Left ventricle myocardium inferior (tissue), 1 donor: Measurements from ENCODE around the gene ZNF280D. TPM values are rescaled to one million over a fixed set of nuclear protein-coding genes. Genes with fewer than 3 reads are reported as not detected.

Experiments used
- DNase-seq: peaks from one replicate; pipeline ENCODE4 v3.0.0-alpha.2; 2020
- H3K27ac ChIP-seq: fragments of 200-600 bp; replicated peaks from 2 replicates; pipeline ENCODE4 v1.8.0; 2021
- H3K27me3 ChIP-seq: fragments of 200-600 bp; 2 replicates; pipeline ENCODE4 v1.8.0; 2021; ENCODE audit warnings: low read depth
- H3K36me3 ChIP-seq: fragments of 200-600 bp; 2 replicates; pipeline ENCODE4 v1.8.0; 2021
- H3K4me1 ChIP-seq: fragments of 200-600 bp; 2 replicates; pipeline ENCODE4 v1.8.0; 2021
- H3K4me3 ChIP-seq: fragments of 200-600 bp; 2 replicates; pipeline ENCODE4 v1.8.0; 2021; ENCODE audit warnings: mild to moderate bottlenecking, moderate library complexity
- H3K9me3 ChIP-seq: fragments of 200-600 bp; replicated peaks from 2 replicates; pipeline ENCODE4 v1.8.0; 2021
- intact Hi-C: fragments of 100-400 bp; cut with micrococcal nuclease; formaldehyde crosslinking; loops from one replicate; pipeline ENCODE4 v1.11.0; 2022
- total RNA-seq: library from RNA; stranded (reverse); fragmentation: NEBNext Ultra II Directional; extraction: Animal tissue kit (Norgen Biotek cat#: 25700); gene quantifications from one replicate; pipeline ENCODE4 v1.2.1, GENCODE V29; 2021
- TF ChIP-seq, protein P1 (sequence below): fragments of 200-600 bp; IDR thresholded peaks from 2 replicates; pipeline ENCODE4 v1.8.0; 2021; ENCODE audit warnings: antibody characterized with exemption, mild to moderate bottlenecking, borderline replicate concordance
- donor health status: DM: no; HTN: yes; CAD: no; lungs with severe emphysema.

ZNF280D gene
- total RNA-seq, 1 donor from 2014 or later = 22.0 TPM

DNA sequence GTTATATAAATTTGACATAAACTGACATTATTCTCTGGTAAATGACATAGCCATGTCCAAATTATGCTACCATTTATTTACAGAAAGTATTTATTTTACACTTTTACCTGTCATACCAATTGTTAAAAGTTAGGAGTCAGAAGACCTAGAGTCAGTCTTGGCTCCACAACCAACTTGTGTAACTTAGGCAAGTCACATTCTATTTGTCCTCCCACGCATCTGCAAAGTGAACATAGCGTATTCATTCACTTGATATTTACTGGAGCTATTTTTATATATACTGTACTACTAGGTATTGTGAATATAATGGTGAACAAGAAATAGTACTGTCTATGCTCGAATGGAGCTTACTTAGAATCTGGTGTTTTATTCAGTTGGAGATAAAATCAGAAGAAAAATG, 78.7 kb downstream of the ZNF280D start:
- Histone ChIP-seq H3K36me3 (peaks cover 42% of the 10 kb centered on the region), H3K27ac (no peak overlapping the region), H3K9me3 (no peaks in the 10 kb centered on the region), H3K4me3 (no peak overlapping the region), H3K4me1 (no peaks in the 10 kb centered on the region), H3K27me3 (no peaks in the 10 kb centered on the region)
- no peak for DNase-seq
- TF ChIP-seq, protein P1, sequence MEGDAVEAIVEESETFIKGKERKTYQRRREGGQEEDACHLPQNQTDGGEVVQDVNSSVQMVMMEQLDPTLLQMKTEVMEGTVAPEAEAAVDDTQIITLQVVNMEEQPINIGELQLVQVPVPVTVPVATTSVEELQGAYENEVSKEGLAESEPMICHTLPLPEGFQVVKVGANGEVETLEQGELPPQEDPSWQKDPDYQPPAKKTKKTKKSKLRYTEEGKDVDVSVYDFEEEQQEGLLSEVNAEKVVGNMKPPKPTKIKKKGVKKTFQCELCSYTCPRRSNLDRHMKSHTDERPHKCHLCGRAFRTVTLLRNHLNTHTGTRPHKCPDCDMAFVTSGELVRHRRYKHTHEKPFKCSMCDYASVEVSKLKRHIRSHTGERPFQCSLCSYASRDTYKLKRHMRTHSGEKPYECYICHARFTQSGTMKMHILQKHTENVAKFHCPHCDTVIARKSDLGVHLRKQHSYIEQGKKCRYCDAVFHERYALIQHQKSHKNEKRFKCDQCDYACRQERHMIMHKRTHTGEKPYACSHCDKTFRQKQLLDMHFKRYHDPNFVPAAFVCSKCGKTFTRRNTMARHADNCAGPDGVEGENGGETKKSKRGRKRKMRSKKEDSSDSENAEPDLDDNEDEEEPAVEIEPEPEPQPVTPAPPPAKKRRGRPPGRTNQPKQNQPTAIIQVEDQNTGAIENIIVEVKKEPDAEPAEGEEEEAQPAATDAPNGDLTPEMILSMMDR = no peak
- intact Hi-C loops = no loop called here

DNA sequence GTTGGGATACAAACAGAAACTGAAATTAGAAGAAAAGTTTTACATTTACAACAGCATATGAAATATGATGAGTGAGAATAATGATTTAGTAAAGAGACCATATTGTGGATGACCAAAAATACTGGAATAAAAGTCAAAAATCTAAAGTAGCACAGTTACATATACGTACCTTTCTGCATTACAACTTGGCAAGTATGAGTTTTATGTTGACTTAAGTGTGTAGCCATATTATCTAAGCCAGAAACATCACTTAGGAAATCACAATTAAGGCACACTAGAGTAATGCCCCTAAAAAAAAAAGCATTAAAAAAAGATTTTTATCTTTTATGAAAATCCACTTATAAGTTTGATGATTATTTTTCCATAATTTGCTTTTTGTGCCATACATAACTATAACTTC, 79.1 kb downstream of the ZNF280D start:
- TF ChIP-seq, protein P1 = no peak
- Histone ChIP-seq H3K4me1 (no peaks in the 10 kb centered on the region), H3K36me3 (peaks cover 38% of the 10 kb centered on the region), H3K9me3 (no peaks in the 10 kb centered on the region), H3K27ac (no peak overlapping the region), H3K4me3 (no peak overlapping the region), H3K27me3 (no peaks in the 10 kb centered on the region)
- DNase-seq = no peak
- intact Hi-C loops = no loop called here

DNA sequence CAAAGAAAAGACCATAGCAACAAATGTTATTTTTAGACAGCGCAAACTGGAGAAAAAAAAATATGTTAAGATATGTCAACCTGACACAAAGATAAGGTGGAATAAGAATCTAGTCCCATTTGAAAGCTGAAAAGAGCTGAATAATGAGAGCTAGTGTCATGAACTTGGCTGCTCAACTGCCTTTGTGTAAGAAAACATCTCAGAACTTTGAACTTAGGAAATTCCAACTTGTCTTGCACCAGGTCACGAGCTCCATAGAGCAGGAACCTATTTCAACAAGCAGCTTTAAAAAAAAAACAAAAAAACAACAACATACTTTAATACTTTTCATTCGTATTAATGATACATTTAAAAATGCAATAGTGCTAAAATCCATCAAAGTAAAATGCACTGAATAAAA, 79.5 kb downstream of the ZNF280D start:
- peaks cover 37% of the 10 kb centered on the region for H3K36me3 ChIP-seq

DNA sequence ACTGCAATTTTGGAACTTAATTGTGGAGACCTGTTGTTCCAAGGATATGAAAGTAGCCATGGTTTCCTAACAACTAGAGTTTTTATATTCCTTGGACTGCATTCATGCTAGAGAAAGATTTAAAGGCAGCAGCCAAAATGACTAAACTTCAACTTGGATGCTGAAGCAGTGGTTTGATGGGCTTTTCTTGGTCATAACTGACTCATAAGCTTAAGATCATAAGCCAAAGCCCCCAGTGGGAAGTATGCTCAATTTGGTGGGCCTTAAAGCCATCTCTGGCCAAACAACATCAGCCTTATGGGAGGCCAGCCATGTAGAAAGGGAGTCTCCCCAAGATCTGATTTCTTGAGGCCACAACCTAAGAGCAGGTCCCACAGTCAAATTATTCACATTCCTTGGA, 80.2 kb downstream of the ZNF280D start:
- peaks cover 33% of the 10 kb centered on the region for H3K36me3 ChIP-seq
- DNase-seq = no peak
- no peak overlapping the region for H3K27ac ChIP-seq
- H3K4me1 ChIP-seq = no peaks in the 10 kb centered on the region
- intact Hi-C loops = no loop called here
- no peak overlapping the region for H3K4me3 ChIP-seq
- H3K27me3 ChIP-seq = no peaks in the 10 kb centered on the region
- H3K9me3 ChIP-seq = no peaks in the 10 kb centered on the region
- TF ChIP-seq, protein P1 = no peak

More for the DNA sequence above, 79.5 kb downstream of the ZNF280D start:
- Histone ChIP-seq H3K4me1 (no peaks in the 10 kb centered on the region), H3K27me3 (no peaks in the 10 kb centered on the region), H3K27ac (no peak overlapping the region), H3K9me3 (no peaks in the 10 kb centered on the region), H3K4me3 (no peak overlapping the region)
- TF ChIP-seq, protein P1 = no peak
- intact Hi-C loops = no loop called here
- DNase-seq = no peak

DNA sequence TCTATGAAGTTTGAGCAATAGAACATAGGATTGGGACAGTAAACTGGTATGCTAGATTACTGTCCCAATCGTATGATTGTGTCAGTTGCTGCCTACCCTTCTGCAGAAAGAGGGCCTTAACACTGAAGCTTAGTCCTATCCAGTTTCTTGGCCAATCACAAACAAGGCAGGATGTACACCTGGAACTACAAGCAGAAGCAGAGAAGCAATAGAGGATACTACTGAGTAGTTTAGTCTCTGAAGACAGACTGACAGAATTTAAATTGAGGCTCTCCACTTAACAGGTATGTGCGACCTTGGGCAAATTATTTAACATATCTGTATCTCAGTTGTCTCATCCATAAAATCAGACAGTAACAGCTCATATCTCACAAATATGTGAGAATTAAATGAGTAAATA, 85.0 kb downstream of the ZNF280D start:
- Histone ChIP-seq H3K4me3 (no peak overlapping the region), H3K4me1 (no peaks in the 10 kb centered on the region), H3K27me3 (no peaks in the 10 kb centered on the region), H3K27ac (no peak overlapping the region), H3K9me3 (no peaks in the 10 kb centered on the region), H3K36me3 (peaks cover 14% of the 10 kb centered on the region)
- intact Hi-C loops = no loop called here
- DNase-seq = no peak
- TF ChIP-seq, protein P1 = no peak

DNA sequence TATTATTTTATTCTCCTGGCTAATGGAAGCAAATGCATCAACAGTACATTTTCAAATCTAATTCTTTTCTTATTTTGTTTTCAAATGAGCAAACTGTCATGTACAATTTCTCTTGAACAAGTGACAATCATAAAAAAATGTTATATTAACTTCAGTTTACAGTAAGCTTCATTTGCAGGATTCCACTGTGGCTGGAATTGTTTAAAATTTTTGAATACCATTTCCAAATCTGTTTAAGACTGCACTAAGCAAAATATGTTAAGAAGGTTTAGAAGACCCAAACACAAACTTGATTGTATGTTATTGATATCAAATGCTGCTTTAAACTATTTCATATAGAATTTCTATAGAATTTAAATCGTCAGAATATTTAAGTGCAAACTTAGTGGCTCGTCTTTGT, 92.8 kb downstream of the ZNF280D start:
- DNase-seq = no peak
- no peak overlapping the region for H3K27ac ChIP-seq
- no peaks in the 10 kb centered on the region for H3K36me3 ChIP-seq
- H3K27me3 ChIP-seq = no peaks in the 10 kb centered on the region
- TF ChIP-seq, protein P1 = no peak
- intact Hi-C loops = no loop called here
- no peaks in the 10 kb centered on the region for H3K4me1 ChIP-seq
- H3K4me3 ChIP-seq = no peak overlapping the region
- H3K9me3 ChIP-seq = no peaks in the 10 kb centered on the region
